HG02870 (cell line): ENCODE results near the gene SH3BGRL3.
"Not testable (repeated sequence)": the region's sequence is repeated elsewhere in the genome, so short reads cannot be mapped to it uniquely, and the experiment has no call there.

ENCODE experiments used
- ATAC-seq: cut with Tn5 transposase; IDR thresholded peaks from one replicate; pipeline ENCODE4 v1.9.1; 2021; ENCODE audit warnings: mild to moderate bottlenecking, moderate library complexity; ENCODE audit not compliant: unreplicated experiment

The SH3BGRL3 gene

GRCh38 chr1:26314501-26314900, 34.6 kb downstream of the SH3BGRL3 start:
- ATAC-seq, result no peak

GRCh38 chr1:26315874-26316850, 36.3 kb downstream of the SH3BGRL3 start:
- ATAC-seq, result no peak

DNA sequence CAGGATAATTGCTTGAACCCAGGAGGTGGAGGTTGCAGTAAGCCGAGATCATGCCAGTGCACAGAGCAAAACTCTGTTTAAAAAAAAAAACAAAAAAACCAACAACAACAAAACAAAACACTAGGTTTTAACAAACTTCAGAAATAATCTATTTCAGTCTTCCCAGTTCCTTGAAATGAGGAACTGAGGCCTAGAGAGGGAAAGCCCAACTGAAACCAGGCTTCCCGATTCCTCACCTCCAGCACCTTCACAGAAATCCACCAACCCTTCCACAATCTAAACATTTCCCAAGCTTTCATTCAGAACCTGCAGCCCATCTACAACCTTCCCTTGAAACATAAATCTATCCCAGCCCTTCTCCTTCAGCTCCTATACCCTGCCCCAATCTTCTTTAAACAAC, 37.3 kb downstream of the SH3BGRL3 start:
- ATAC-seq, result no peak

- peak; percentile 30 for ATAC-seq
These were observed 37.9 kb downstream of the SH3BGRL3 start, which contains the start of gene CD52 for GRCh38 chr1:26317612-26318337. TSS of gene CD52 (plus strand) at chr1:26317958. CDS start at chr1:26318018, 60 bp downstream.

DNA sequence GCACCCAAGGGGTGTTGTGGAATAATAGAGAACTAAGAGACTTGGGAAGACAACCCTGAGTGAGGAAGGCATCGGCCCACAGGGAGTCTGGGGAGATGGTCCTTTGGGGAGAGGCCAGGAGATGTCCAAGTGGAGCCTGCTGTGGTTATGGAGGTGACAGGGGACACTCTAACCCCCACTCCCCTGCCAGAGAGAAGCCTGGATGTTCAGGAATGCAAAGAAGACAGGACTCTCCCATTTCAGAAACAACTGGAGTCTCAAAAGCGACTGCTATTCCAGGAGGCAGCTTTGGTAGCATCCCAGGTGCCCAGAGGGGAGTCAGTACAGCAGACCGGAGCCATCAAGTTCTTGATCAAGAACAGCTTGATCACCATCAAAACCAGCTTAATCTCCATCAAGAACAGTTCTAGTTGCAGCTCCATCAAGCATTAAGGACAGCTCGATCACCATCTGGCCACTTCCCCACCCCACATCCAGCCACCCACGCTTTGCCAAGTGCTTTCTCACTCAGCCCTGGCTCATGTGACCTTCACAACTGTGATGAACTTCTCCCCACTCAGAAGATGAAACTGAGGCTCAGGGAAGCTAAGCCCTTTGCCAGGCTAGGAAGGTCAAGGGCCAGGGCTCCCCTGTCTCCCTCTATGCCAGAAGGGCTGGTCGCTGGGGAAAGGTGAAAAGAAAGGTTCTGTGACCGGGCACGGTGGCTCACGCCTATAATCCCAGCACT, 38.6 kb downstream of the SH3BGRL3 start:
- ATAC-seq, result no peak

DNA sequence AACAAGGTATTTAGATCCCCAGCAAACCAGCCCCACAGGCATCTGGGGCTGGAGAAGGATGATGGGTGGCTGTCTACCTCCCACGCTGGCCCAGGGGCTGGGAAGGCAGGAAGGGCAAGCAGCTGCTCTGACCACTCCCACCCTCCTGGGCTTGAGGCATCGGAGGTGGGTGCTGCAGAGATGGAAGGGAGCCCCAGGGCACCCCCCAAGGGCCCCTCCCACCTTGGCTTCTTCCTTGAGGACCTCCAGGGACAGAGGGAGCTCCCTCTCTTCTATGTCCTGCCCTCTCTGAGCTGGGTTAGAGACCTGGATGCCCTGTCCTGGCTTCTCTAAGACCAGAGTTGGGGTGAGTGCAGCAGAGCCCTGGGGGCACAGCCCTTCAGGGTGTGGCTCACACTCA, 41.0 kb downstream of the SH3BGRL3 start:
- no peak for ATAC-seq

- ATAC-seq, result peak; percentile 44
These were observed 41.6 kb downstream of the SH3BGRL3 start for GRCh38 chr1:26321315-26322041.

GRCh38 chr1:26322042-26322331, 42.1 kb downstream of the SH3BGRL3 start:
- ATAC-seq, result no peak

GRCh38 chr1:26323382-26323781, 43.5 kb downstream of the SH3BGRL3 start:
- ATAC-seq, result no peak

- no peak for ATAC-seq
These were observed 44.7 kb downstream of the SH3BGRL3 start for GRCh38 chr1:26324550-26324949.

DNA sequence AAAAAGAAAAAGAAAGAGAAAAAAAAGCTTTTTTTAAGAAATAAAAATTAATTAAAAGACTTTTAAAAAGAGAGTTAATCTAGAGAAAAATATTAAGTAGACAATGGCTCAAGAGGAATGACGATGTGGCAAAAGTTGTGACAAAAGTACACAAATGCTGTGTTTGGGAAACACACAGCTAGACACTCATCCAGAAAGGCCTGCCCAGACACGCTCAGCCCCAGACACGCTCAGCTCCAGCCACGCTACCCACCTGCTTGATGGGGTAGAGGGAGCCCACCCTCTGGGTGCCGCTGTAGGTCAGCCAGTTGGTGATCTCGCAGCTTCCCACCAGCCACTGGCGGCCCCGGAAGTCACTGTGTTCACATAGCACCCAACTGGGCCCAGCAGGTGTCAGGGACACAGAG, 48.1 kb downstream of the SH3BGRL3 start:
- no peak for ATAC-seq

DNA sequence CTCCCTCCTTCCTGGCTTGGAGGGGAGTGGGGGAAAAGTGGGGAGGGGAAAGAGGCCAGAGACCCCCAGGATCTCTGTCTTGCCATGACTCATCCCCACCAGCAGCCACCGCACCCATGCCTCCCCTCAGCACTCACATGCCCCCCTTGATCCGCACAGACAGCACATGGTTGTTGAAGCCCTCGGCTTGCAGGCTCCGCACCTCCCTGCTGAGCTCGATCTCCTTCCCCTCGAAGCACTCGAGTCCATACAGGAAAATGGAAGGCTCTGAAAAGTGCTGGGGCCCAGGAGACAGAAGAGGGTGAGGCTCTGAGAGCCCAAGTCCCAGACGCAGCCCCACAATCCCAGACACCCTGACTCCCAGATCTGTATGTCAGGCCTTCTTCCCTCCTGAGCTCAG, 48.7 kb downstream of the SH3BGRL3 start:
- no peak for ATAC-seq

- ATAC-seq, result not testable (repeated sequence)
These were observed 49.5 kb downstream of the SH3BGRL3 start for GRCh38 chr1:26329380-26329779.

DNA sequence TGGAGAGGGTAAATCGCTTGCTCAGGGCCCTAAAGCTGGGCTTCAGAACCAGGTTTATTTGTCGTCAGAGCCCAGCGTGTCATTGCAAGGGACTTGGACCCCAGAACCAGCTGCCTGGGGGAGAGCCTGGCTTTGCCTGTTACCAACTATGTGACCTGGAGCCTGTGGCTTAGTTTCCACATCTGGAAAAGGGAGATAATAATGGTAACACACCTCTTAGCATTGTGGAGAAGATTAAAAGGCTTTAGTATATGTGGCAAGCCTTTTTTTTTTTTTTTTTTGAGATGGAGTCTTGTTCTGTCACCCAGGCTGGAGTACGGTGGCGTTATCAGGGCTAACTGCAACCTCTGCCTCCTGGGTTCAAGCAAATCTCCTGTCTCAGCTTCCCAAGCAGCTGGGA, 50.4 kb downstream of the SH3BGRL3 start:
- ATAC-seq, result no peak
